Lower leg skin (tissue), 4 donors: ENCODE measurements around the gene MAP3K5. TPM values are rescaled to one million over a fixed set of nuclear protein-coding genes. Genes with fewer than 3 reads are reported as not detected.

Experiments
- DNase-seq, 2 donors: peaks; one replicate each; pipeline ENCODE4 v3.0.0-alpha.2; 2019; ENCODE audit warnings: low spot score in 2 of 2
- H3K4me3 ChIP-seq: fragments of 200-600 bp; sonication (generic); 2 replicates; pipeline ENCODE4 v1.5.1; 2017; ENCODE audit warnings: mild to moderate bottlenecking, low read depth; ENCODE audit not compliant: poor library complexity, severe bottlenecking
- POLR2A ChIP-seq, 2 donors: fragments of 450-650 bp; IDR thresholded peaks; one replicate each; pipeline ENCODE4 v1.6.1; 2016 to 2017; ENCODE audit warnings: antibody characterized with exemption in 2 of 2, mild to moderate bottlenecking in 1 of 2, moderate library complexity in 1 of 2
- WGBS, 2 donors: methylation state at CpG; one replicate each; pipeline ENCODE4 v1.1.5; 2018; 5-methylcytosine and 5-hydroxymethylcytosine counted together
- intact Hi-C: fragments of 100-400 bp; cut with DNase I; formaldehyde crosslinking; loops from one replicate; pipeline ENCODE4 v1.15.0; 2023; ENCODE audit warnings: low total_unique reads
- total RNA-seq, 4 donors: library from RNA; depleted of rRNA; stranded (reverse); fragments of >200 nt; gene quantifications; one replicate each; pipeline ENCODE4 v1.1.0, GENCODE V29; 2016
- TF ChIP-seq, protein P1 (sequence below), 3 donors: fragments of 450-650 bp; IDR thresholded peaks; one replicate each; pipeline ENCODE4 v1.5.1; 2016; ENCODE audit warnings: antibody characterized with exemption in 3 of 3, mild to moderate bottlenecking in 3 of 3, moderate library complexity in 2 of 3

The MAP3K5 gene
- total RNA-seq, 4 donors from 2014 or later = 18.9 to 35.2 (median 27.0) TPM

DNA sequence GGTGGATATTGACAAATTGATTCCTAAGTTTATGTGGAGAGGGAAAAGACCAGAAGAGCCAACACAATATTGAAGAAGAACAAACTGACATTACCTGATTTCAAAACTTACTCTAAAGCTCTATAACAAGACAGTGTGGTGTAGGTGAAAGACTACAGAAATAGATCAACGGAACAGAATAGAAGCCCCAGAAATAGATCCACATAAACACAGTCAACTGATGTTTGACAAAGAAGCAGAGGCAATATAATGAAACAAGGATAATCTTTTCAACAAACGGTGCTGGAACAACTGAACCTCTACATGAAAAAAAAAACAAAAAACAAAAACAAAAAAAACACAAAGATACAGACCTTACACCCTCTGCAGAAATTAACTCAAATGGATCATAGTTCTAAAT lies 50.2 kb downstream of the MAP3K5 start:
- WGBS, 2 donors = 89 to 93% methylated on average over 2 of the region's 2 CpGs
- DNase-seq = no peak
- intact Hi-C loops = no loop called here
- no peak overlapping the region for H3K4me3 ChIP-seq
- TF ChIP-seq POLR2A (IDR thresholded peaks at IDR 0.05) = no peak

DNA sequence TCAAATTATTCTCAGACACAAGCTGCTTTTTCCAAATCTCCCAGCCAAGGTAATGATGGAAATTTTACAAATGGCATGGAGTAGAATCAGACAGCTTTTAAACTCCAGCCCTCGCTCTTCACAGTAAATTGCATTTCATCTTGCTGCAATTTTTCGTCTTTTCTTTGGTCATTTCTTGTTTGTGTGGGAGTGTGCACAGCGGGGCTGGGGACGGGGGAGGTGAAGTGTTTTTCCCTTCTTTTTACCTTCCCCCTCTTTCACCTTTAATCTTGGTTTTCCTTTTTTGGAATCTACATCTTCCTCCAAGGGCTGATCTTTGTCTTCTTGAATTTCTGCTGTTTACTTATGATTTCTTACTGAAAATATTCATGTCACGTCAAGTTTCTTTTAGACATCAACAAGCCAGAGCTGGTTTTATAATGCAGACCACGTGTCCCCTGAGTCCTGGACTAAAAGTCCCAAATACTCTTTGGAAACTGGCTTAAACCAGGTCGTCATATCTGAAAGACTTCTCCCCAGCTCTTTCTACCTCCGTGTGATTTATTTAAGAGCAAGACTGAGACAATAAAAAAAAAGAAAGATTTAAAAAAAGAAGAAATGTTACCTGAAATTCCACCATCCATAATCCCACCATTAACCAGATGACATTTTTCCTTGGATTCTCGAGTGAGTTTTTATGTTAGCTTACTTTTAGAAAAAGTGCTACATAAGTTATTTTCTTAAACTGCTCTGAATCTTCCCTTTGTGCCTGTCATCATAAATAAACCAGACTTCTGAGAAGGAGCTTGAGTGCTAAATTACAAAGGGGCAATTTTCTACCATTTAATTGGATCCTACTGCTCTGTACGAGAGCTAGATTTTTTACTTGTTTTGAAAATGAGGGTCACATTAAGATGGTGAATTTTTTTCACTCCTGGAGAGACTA lies 52.0 kb downstream of the MAP3K5 start:
- no peak for DNase-seq
- intact Hi-C loops = no loop called here
- WGBS, 2 donors = 71 to 78% methylated on average over 10 of the region's 10 CpGs
- TF ChIP-seq POLR2A (IDR thresholded peaks at IDR 0.05) = no peak
- TF ChIP-seq, protein P1, sequence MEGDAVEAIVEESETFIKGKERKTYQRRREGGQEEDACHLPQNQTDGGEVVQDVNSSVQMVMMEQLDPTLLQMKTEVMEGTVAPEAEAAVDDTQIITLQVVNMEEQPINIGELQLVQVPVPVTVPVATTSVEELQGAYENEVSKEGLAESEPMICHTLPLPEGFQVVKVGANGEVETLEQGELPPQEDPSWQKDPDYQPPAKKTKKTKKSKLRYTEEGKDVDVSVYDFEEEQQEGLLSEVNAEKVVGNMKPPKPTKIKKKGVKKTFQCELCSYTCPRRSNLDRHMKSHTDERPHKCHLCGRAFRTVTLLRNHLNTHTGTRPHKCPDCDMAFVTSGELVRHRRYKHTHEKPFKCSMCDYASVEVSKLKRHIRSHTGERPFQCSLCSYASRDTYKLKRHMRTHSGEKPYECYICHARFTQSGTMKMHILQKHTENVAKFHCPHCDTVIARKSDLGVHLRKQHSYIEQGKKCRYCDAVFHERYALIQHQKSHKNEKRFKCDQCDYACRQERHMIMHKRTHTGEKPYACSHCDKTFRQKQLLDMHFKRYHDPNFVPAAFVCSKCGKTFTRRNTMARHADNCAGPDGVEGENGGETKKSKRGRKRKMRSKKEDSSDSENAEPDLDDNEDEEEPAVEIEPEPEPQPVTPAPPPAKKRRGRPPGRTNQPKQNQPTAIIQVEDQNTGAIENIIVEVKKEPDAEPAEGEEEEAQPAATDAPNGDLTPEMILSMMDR (IDR thresholded peaks at IDR 0.05) = no peak
- no peak overlapping the region for H3K4me3 ChIP-seq

DNA sequence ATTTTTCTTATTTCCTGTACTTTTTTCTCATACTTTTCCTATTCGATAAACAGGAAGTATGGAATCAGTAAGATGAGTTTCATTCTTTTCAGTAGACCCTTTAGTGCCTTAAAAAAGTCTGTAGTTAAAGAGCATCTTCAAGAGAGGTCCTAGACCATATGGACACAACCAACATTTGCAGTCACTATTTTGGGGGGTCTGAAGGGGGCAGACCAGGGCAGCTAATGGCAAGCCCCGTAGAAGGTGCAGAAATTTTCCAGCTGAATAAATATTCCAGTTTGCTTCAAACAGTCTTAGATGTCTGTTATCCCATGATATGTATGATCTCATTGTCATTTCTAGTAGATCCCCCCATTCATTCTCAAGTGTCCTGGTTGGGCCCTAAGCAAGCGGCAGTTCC lies 52.8 kb downstream of the MAP3K5 start:
- WGBS, 2 donors = 83 to 85% methylated on average over 3 of the region's 3 CpGs
- no peak for DNase-seq
- no peak overlapping the region for H3K4me3 ChIP-seq
- TF ChIP-seq, protein P1 (IDR thresholded peaks at IDR 0.05) = no peak
- intact Hi-C loops = no loop called here

DNA sequence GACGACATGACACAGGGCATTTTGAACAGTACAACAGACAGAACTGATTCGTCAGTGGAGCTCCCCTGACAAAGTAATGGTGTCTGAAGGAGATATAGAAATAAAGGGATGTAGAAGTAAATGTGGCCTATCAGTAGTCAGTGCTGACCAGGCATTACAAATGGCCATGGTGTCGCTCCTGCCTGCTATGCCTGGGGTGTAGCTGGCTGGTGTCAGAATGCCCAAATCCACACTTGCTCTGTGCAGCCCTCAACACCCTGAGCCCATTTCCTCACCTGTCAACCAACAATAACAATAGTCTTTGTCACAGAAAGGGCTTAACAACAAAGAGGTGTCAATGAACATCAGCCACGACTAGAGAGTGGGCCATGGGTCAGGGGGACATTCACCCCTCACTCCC lies 53.2 kb downstream of the MAP3K5 start:
- WGBS, 2 donors = 90 to 94% methylated on average over 4 of the region's 4 CpGs
- H3K4me3 ChIP-seq = no peak overlapping the region
- TF ChIP-seq, protein P1 (IDR thresholded peaks at IDR 0.05) = no peak
- DNase-seq = no peak
- intact Hi-C loops = no loop called here

DNA sequence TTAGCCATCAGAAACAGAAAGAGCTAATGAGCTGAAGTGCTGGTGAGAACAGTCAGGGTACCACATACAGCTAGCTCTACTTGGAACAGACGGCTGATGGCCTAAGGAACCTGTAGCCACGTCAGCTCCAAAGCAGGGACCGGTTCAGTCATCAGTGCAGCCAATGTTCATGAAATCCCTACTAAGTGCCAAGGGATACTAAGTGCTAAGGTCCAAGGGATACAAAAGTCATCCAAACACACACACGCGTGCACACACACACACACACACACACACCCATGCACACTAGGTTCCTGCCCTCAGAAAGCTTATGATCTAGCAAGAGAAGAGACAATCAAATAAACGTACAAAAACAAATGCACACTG lies 53.6 kb downstream of the MAP3K5 start:
- intact Hi-C loops = no loop called here
- no peak for TF ChIP-seq POLR2A (IDR thresholded peaks at IDR 0.05)
- TF ChIP-seq, protein P1 (IDR thresholded peaks at IDR 0.05) = no peak
- no peak for DNase-seq
- 88 to 92% methylated on average over 6 of the region's 6 CpGs for WGBS, 2 donors
- H3K4me3 ChIP-seq = no peak overlapping the region

DNA sequence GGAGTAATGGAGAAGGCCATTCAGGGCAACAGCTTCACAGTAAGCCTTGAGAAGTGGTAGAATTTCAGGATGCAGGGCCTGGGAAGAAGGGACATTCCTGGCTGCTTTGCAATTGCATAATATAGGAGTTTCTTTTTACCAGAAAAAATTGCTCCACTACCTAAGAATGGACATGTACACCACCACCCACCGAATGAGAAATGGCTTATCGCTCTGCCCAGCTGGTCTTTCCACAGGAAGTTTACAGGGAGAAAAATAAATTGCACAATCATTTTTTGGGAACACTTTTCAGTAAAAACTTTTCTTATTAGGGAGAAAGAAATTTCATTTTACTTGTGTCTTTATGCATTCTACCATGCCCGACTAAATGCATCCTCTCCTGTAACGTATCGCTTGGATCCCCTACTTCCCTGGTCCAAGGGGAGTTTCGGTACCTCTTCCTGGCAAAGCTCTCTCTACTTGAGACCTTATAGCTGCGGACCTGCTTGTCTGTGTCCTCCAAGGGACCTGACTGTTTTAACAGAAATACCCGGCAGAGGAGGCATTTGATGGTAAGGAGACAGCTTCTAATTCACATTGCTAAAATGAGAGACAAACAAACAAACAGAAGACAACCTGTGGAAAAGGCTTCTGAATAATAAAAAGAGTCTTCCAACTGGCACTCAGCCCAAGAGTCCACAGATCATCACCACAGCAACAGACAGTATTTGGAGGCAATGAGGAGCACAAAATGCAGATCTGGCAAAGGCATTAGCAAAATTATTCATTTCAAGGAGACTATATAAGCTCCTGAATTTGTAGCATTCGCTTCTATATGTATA lies 54.2 kb downstream of the MAP3K5 start:
- no peak for DNase-seq

More for the DNA sequence above, 54.2 kb downstream of the MAP3K5 start:
- intact Hi-C loops = no loop called here
- TF ChIP-seq POLR2A (IDR thresholded peaks at IDR 0.05) = no peak
- TF ChIP-seq, protein P1 (IDR thresholded peaks at IDR 0.05) = no peak
- WGBS, 2 donors = 71 to 73% methylated on average over 9 of the region's 9 CpGs
- no peak overlapping the region for H3K4me3 ChIP-seq
